ENCODE measurements around the gene ADGRG3.

The ADGRG3 gene

DNA sequence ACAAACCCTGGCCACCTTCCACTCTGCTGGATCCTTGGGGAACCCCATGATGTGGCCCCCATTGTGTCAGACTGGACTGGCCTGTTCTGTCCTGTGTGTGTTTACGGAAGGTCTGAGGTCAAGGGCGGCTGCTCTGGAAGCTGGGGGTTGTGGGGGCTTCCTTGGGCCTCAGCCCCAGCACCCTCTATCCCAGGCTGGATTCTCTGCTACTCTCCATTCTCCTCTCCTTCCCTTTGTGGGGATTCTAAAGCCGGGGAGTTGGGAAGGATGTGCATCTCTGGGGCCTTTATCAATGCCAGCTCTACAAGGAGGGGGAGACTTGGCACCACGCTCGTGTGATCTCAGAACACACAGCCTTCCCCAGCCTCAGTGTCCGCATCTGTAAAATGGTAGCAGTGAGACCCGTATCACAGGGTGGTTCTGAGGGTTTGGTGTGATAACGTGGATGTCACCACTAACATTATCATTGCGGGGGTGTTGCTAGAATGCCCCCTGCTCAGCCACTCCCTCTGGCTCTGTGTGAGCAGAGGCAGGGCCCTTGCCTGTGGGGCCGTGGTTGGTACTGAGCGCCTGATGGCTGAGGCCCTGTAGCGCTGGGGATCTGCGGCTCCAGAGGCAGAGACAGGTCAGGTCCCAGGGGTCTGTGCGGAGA lies 21.6 kb upstream of the ADGRG3 start:
- no peak for DNase-seq (ENCODE audit: low spot score)

DNA sequence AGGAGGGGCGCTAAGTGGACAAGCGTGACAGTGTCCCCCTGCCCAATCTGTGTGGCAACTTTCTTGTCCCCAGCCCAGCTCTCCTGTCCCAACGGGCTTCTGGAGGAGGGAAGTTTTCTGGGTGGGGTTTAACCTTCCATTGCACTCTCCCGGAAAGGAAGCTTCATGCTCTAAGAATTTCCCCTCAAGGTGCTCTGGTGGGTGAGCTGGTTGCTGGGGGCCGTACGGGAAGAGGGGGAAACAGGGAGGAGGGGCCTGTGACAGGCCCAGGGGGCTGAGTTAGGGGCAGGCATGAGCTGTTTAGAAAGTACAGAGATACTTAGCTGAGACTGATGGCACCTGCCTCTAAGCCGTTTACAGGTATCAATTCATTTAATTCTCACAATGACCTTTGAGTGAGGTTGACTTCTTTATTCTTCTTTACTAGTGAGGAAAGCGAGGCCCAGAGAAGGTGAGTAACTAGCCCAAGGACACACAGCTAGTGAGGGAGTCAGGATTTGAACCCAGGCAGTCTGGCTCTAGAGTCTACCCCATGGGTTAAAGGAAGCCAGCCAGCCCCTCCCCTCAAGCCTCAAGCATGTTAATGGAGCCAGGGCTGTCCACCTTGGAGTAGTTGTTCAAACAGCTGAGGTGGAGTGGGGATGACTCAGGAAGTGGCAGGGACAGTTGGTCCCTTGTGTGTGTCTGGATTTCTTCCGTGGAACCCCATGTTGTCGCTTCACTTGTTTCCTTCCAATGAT lies 20.8 kb upstream of the ADGRG3 start:
- DNase-seq (ENCODE audit: low spot score) = no peak

DNA sequence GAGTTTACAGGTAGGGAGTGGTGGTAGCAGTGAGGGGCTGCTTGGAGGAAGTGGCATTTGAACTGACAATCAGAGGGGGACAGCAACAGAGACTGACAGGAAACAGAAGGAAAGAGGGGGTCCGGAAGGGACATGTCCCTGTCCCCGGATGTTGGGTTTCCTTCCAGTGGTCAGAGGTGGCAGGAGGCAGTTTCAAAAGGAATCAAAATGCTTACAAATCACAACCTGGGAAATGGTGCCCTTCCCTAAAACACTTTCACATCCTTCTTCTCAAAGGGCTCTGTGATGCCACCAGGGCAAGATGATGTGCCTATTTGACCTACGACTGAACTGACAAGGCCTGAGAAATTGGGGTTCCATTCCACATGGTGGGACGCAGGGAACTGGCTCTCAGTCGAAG lies 20.0 kb upstream of the ADGRG3 start:
- peak; percentile 28 for DNase-seq (ENCODE audit: low spot score)

DNA sequence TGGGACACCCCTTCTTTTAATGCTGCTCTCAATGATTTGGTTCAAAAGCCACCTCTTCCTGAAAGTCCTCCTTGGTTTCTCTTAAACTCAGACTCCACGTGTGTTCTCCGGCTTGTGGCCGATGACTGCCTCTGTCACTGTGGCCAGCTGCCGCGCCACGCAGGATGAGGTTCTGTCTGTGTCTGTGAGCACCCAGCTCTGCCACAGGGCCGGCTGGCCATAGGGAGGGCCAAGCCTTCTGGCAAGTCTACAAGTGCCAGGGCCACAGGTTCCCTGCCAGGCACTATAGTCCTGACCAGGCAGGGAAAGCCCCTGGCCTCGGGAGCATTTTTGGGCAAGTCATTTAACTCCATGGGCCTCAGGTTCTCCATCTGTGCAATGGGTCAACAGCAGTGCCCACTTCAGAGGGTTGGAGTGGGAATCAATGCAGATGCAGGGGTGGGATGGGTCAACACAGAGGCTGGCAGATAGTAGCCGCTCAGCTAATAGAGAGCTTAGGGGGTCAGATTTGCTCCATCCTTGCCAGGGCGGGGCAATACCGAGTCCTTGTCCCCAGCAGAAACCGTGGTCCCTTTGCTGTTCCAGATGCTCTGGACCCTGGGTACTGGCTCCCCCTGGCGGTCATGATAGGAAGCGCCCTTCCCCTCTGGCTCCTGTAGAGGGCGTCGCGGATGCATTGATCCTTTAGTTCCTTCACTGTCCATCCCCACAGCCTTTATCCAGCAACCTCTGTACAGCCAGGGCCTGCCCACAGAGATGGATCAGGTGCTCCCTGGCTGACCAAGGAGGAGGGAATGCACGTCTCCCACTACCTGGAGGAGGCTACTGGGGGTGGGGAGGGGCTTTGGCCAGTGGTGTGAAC lies 19.3 kb upstream of the ADGRG3 start:
- peak; percentile 88 for DNase-seq (ENCODE audit: low spot score)

DNA sequence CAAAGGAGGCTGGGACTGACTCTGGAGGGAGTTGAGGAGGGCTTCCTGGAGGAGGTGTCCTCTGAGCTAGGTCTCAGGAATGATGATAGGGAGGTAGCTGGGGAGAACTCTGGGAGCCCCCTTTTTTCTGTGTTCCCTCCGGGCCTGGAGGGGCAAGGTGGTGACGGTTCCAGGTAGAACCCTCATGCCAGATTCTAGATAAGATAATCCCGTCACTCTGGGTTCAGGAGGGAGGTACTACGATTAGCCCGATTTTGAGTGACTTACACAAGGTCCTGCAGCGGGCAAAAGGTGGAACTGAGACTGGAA lies 18.7 kb upstream of the ADGRG3 start:
- no peak for DNase-seq (ENCODE audit: low spot score)

DNA sequence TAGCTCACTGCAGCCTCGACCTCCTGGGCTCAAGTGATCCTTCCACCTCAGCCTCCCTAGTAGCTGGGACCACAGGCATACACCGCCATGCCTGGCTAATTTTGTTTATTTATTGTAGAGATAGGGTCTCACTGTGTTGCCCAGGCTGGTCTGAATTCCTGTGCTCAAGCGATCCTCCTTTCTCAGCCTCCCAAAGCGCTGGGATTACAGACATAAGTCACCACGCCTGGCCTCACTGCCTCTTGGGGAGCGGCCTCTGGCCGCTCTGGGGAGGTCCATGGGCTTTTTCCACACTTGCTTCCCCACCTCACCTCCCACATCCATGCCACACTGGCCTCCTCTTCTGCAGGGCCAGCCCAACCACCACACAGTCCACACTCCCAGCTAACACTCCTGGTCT lies 18.3 kb upstream of the ADGRG3 start:
- no peak for DNase-seq (ENCODE audit: low spot score)

DNA sequence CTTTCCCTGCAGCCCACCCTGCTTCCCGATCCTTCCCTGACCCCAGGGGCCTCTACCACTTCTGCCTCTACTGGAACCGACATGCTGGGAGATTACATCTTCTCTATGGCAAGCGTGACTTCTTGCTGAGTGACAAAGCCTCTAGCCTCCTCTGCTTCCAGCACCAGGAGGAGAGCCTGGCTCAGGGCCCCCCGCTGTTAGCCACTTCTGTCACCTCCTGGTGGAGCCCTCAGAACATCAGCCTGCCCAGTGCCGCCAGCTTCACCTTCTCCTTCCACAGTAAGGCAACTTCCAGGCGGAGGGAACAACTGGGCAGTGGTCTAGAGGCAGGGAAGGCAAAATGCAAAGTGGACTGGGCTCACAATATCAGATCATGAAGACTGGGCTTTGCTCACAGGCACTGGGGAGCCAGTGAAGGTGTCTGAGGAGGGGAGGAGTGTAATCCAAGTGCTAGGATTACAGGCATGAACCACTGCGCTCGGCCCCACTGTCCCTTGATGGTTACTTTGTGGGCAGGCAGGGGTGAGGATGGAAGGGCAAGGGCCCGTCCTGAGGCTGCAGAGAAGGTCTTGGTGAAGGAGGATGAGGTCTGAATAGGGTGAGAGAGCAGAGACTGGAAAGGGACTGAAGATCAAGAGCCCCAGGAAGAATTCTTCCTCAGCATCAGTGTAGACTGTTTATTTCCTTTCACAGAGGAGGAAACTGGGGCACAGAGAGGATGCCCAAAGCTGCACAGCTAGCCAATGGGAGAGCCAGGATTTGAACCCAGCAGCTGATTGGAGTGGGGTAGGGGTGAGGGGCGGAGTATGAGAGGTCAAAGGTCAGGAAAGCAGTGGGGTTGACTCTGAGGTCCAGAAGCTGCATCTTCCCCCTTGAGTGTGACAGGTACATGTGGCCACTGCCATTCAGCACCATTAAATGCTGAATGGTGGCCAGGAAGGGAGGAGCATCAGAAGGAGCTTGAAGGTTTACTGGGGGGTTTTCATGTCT lies 16.5 kb upstream of the ADGRG3 start:
- DNase-seq (ENCODE audit: low spot score) = peak; percentile 26

DNA sequence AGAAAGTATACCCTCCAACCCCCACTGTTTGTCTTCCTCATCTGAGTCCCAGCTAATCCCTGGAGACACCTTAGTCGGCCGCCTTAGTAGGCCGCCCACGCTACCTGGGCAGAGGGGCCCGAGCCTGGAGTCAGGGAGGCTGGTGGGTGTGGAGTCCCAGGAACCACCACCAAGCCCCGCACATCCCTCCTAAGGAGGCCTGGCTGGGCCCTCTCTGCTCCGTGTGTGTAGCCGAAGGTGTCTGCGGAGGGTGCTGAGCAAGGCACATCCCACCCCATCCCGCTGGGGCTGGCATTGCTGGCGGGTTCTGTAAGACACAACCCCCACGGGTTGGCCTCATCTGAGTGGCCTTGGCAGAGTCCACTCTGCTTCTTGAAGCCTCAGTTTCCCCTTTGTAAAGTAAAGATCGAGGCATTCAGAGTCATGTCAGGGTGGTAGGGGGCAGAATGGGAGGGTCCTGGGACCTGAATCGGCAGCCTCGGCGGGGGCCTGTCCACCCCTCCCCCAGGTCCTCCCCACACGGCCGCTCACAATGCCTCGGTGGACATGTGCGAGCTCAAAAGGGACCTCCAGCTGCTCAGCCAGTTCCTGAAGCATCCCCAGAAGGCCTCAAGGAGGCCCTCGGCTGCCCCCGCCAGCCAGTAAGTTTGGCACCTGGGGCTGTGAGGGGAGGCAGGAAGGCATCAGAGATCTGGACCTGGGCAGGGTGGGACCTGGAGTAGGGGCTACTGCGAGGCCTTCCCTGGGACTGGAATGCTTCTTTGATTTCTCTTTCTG lies 15.2 kb upstream of the ADGRG3 start:
- no peak for DNase-seq (ENCODE audit: low spot score)

DNA sequence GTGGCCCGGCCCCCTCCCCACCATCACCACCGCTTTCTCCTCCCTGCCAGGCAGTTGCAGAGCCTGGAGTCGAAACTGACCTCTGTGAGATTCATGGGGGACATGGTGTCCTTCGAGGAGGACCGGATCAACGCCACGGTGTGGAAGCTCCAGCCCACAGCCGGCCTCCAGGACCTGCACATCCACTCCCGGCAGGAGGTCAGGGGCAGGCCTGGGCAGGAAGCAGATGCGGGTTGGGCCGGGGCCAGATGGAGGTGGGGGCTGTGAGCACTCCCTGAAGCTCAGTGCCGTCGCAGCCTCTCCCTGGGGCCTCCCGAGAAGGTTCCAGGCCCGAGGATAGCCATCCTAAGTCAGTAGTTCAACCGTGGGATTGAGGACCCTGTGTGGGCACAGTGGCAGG lies 14.2 kb upstream of the ADGRG3 start:
- DNase-seq (ENCODE audit: low spot score) = no peak

DNA sequence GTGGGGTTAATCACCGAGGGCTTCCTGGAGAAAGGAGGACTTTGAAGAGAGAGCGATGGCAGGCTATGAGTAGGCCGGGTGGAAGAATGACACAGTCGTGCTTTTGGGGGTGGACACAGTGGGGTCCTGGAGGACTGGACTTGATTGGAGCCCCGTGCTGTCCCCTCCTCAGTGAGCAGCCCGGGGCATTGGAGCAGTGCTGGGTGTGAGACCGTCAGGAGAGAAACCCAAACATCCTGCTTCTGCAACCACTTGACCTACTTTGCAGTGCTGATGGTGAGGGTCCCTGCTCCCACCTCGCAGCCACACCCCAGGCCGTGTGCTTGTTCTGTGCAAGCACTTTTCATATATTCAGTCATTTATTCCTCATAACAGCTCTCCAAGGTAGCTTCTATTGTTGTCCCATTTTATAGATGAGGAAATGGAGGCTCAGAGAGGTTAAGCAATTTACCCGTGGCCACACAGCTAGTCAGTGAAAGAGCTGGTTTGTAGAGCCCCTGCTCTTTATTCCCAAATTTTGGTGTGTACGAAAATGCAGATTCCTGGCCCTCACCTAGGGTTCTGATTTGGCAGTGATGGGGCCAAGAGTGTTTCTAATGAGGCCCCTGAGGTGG lies 11.7 kb upstream of the ADGRG3 start:
- DNase-seq (ENCODE audit: low spot score) = no peak

DNA sequence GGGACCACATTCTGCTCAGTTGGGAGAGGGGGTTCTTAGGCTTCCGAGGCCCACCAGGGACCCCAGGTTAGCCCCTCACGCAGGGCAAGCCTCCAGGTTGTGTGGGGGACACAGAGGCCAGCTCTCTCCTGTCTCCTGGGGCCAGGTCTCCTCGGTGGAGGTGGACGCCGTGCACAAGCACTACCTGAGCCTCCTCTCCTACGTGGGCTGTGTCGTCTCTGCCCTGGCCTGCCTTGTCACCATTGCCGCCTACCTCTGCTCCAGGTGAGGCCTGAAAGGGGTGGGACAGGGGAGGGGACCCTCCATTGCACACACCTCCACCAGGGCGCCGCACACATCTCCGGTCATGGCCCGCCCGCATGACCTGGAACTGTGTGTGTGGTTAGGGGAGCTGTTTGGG lies 10.9 kb upstream of the ADGRG3 start:
- DNase-seq (ENCODE audit: low spot score) = no peak

DNA sequence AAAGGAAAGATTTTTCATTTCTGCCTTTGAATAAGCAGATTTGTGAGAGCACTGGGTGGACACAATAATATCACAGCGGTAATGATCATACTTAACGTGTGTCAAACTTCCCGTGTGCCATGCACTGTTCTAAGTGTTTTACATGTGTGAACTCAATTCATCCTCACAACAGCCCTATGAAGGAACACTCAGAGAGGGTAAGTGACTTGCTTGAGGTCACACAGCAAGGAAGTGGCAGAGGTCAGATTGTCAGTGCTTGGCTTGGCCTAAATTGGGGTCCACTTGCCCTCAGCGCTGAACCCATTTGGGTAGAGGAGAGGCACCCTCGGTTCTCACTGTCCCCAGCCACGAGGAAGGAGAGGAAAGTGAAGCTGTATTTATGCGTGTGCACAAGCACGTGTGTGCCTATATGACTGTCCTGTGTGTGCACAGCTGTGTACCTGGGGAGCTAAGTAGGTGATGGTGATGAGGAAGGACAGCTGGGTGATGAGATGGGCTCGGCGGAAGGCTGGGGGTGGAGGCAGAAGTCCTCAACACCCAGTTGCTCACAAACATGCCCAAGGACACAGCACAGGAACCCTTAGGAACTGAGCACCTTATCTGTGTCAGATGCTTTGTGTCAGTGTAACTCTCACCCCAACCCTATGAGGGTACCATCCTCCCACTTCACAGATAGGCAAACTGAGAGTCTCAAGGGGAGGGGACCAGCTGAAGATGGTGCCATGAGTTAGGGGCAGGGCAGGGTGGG lies 9.8 kb upstream of the ADGRG3 start:
- no peak for DNase-seq (ENCODE audit: low spot score)

DNA sequence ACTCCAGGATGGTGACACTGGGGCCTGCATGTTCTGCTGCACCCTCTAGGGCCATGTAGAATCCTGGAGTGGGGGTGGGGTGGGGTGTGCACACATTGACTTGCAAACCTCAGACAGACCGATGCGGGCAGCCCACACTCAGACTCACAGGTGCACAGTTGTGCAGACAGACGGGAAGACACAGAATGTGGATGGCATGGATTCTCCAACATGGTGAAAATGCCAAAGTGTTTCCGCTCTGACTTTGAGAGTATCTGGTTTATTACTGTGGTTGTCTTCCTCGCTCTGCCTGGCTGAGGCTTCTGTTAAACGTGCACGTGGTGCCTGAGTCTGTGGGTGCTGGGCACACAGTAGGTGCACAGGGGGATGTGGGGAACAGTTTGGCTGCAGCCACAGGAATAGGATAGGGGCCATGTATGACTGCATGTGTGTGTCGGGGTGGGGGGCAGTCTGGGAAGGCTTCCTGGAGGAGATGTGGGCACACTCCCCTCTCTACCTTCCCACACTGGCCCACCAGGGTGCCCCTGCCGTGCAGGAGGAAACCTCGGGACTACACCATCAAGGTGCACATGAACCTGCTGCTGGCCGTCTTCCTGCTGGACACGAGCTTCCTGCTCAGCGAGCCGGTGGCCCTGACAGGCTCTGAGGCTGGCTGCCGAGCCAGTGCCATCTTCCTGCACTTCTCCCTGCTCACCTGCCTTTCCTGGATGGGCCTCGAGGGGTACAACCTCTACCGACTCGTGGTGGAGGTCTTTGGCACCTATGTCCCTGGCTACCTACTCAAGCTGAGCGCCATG lies 9.0 kb upstream of the ADGRG3 start:
- DNase-seq (ENCODE audit: low spot score) = no peak

DNA sequence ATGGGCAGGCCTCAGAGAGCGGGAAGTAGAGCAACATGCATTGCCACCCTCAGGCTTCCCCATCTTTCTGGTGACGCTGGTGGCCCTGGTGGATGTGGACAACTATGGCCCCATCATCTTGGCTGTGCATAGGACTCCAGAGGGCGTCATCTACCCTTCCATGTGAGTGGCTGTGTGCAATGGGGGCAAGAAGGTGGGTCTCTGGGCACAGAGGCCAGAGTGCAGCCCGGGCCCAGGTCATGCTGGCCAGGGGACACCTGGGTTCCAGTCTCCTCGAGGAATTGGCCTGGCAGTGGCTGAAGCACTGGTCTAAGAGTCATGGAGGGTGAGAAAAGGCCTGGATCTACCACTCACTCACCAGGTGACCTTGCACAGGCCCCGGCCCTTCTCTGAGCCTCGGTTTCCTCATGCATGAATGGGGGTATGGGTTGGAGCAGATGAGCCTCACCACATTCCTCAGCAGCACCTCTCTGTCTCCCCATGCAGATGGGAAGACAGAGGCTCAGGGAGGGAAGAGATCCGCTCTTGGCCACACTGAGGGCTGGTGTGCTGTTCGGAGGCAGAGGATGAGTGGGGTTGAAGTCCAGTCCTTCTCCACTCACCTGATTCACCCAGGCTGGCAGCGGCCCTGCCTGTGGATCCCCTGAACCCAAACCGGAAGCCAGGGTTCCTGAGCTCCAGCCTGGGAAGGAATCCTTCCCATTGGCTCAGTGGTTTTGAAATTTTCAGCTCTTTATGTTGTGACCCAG lies 7.2 kb upstream of the ADGRG3 start:
- no peak for DNase-seq (ENCODE audit: low spot score)

DNA sequence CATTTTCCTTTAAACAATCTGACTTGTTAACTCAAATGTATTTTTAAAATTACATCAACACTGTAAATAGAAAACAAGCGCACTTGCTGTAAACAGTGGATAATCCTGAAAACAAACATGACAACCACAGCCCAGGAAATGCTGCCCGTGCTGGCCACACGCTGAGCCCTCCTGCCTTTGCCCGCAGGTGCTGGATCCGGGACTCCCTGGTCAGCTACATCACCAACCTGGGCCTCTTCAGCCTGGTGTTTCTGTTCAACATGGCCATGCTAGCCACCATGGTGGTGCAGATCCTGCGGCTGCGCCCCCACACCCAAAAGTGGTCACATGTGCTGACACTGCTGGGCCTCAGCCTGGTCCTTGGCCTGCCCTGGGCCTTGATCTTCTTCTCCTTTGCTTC lies 6.6 kb upstream of the ADGRG3 start:
- DNase-seq (ENCODE audit: low spot score) = no peak

DNA sequence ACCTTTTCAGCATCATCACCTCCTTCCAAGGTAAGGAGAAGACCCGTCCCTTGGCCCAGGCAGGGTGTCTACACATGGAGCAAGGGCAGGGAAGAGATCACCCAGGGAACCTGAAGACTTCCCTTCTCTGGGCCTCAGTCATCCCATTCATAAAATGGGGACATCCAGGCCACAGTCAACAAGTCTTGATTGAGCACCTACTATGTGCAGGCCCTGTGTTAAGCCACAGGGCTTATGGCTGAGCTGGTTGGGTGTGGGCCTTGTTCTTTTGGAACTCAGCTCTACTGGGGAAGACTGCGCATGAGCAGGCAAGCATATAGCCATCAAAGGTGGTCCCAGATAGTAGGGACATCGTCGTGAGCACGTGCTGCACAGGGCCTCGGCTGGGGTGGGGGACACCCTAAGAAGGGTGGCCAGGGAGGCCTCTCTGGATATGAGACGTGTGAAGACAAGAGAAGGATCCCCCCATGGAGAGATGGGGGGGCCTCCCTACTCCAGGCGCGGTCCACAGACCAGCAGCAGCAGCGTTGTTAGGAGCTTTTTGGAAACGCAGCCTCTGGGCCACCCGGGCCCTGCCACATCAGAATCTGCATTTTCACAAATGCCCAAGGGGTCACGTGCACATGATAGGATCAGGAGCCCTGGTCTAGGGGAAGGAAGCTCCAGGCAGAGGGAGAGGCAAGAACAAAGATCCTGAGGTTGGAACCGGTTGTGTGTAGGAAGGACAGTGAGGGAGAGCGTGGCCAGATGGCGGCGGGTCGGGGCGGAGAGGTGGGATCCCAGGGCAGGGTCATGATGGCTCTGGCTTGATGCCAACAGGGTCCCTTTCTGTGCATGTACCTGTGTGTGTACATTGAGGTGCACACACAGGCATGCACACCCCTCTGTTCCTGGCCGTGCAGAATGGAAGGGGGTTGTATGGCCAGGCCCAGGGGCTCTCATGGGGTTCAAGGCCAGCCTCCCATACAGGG lies 5.9 kb upstream of the ADGRG3 start:
- no peak for DNase-seq (ENCODE audit: low spot score)

DNA sequence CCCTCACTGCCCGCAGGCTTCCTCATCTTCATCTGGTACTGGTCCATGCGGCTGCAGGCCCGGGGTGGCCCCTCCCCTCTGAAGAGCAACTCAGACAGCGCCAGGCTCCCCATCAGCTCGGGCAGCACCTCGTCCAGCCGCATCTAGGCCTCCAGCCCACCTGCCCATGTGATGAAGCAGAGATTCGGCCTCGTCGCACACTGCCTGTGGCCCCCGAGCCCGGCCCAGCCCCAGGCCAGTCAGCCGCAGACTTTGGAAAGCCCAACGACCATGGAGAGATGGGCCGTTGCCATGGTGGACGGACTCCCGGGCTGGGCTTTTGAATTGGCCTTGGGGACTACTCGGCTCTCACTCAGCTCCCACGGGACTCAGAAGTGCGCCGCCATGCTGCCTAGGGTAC lies 4.7 kb upstream of the ADGRG3 start:
- no peak for DNase-seq (ENCODE audit: low spot score)

Measured in NAMALWA (cell line).